WTC11 (cell line): Measurements from ENCODE around the gene BOK.

Experiments
- CREB1 ChIP-seq: sonication (generic); formaldehyde crosslinking; IDR thresholded peaks from 2 replicates; pipeline ENCODE4 v1.8.0; 2023; ENCODE audit warnings: mild to moderate bottlenecking, missing genetic modification reagents
- E2F1 ChIP-seq: sonication (generic); formaldehyde crosslinking; IDR thresholded peaks from 2 replicates; pipeline ENCODE4 v1.8.0; 2022; ENCODE audit warnings: mild to moderate bottlenecking, missing genetic modification reagents
- E2F4 ChIP-seq: sonication (generic); formaldehyde crosslinking; IDR thresholded peaks from 2 replicates; pipeline ENCODE4 v1.8.1; 2022; ENCODE audit warnings: low read depth, mild to moderate bottlenecking, moderate library complexity, missing genetic modification reagents, borderline replicate concordance
- KAT7 ChIP-seq: sonication (generic); formaldehyde crosslinking; IDR thresholded peaks from 2 replicates; pipeline ENCODE4 v1.8.1; 2023; ENCODE audit warnings: missing genetic modification reagents, mild to moderate bottlenecking, borderline replicate concordance
- NR1H2 ChIP-seq: sonication (generic); formaldehyde crosslinking; IDR thresholded peaks from 2 replicates; pipeline ENCODE4 v1.9.0; 2021; ENCODE audit warnings: mild to moderate bottlenecking, moderate library complexity, missing genetic modification reagents
- ZNF232 ChIP-seq: sonication (generic); formaldehyde crosslinking; IDR thresholded peaks from 2 replicates; pipeline ENCODE4 v1.8.0; 2022; ENCODE audit warnings: mild to moderate bottlenecking, missing genetic modification reagents
- TF ChIP-seq, protein P1 (sequence below): fragments of 200-600 bp; IDR thresholded peaks from 2 replicates; pipeline ENCODE4 v1.8.0; 2022; ENCODE audit warnings: antibody characterized with exemption
- TF ChIP-seq, protein P2 (sequence below): sonication (generic); formaldehyde crosslinking; IDR thresholded peaks from 2 replicates; pipeline ENCODE4 v1.8.0; 2022; ENCODE audit warnings: mild to moderate bottlenecking, missing genetic modification reagents
- TF ChIP-seq, protein P3 (sequence below): sonication (generic); formaldehyde crosslinking; conservative IDR thresholded peaks from 2 replicates; pipeline ENCODE4 v1.8.1; 2022; ENCODE audit warnings: mild to moderate bottlenecking, missing genetic modification reagents
- TF ChIP-seq, protein P4 (sequence below): sonication (generic); formaldehyde crosslinking; IDR thresholded peaks from 2 replicates; pipeline ENCODE4 v1.8.1; 2022; ENCODE audit warnings: mild to moderate bottlenecking, moderate library complexity, missing genetic modification reagents

- TF ChIP-seq, protein P1, sequence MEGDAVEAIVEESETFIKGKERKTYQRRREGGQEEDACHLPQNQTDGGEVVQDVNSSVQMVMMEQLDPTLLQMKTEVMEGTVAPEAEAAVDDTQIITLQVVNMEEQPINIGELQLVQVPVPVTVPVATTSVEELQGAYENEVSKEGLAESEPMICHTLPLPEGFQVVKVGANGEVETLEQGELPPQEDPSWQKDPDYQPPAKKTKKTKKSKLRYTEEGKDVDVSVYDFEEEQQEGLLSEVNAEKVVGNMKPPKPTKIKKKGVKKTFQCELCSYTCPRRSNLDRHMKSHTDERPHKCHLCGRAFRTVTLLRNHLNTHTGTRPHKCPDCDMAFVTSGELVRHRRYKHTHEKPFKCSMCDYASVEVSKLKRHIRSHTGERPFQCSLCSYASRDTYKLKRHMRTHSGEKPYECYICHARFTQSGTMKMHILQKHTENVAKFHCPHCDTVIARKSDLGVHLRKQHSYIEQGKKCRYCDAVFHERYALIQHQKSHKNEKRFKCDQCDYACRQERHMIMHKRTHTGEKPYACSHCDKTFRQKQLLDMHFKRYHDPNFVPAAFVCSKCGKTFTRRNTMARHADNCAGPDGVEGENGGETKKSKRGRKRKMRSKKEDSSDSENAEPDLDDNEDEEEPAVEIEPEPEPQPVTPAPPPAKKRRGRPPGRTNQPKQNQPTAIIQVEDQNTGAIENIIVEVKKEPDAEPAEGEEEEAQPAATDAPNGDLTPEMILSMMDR: no peak
- no peak for TF ChIP-seq E2F4 (CRISPR knock-in tag)
- TF ChIP-seq KAT7 (CRISPR knock-in tag): no peak
- TF ChIP-seq, protein P2, sequence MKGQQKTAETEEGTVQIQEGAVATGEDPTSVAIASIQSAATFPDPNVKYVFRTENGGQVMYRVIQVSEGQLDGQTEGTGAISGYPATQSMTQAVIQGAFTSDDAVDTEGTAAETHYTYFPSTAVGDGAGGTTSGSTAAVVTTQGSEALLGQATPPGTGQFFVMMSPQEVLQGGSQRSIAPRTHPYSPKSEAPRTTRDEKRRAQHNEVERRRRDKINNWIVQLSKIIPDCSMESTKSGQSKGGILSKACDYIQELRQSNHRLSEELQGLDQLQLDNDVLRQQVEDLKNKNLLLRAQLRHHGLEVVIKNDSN (CRISPR knock-in tag): no peak
- TF ChIP-seq NR1H2 (CRISPR knock-in tag): no peak
- TF ChIP-seq E2F1: no peak
- no peak for TF ChIP-seq CREB1 (CRISPR knock-in tag)
- TF ChIP-seq, protein P3, sequence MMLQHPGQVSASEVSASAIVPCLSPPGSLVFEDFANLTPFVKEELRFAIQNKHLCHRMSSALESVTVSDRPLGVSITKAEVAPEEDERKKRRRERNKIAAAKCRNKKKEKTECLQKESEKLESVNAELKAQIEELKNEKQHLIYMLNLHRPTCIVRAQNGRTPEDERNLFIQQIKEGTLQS (CRISPR knock-in tag): no peak
- TF ChIP-seq, protein P4, sequence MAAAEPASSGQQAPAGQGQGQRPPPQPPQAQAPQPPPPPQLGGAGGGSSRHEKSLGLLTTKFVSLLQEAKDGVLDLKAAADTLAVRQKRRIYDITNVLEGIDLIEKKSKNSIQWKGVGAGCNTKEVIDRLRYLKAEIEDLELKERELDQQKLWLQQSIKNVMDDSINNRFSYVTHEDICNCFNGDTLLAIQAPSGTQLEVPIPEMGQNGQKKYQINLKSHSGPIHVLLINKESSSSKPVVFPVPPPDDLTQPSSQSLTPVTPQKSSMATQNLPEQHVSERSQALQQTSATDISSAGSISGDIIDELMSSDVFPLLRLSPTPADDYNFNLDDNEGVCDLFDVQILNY (CRISPR knock-in tag): no peak
- no peak for TF ChIP-seq ZNF232 (CRISPR knock-in tag)
Observed at GRCh38 chr2:241563981-241564595, 5.5 kb downstream of the BOK start.
